Esophagus squamous epithelium (tissue), 4 donors: ENCODE measurements around the gene SETD4.

Experiments used
- POLR2A ChIP-seq, 4 donors: fragments of 450-650 bp; IDR thresholded peaks; one replicate each; pipeline ENCODE4 v1.6.1; 2017; ENCODE audit warnings: antibody characterized with exemption in 4 of 4, mild to moderate bottlenecking in 4 of 4, moderate library complexity in 3 of 4
- TF ChIP-seq, protein P1 (sequence below), 6 experiments: fragments of 450-650 bp in 4 of 6; fragments of 200-600 bp in 2 of 6; sonication (generic) in 2 of 6; IDR thresholded peaks; one replicate each; pipeline ENCODE4 v1.5.1; 2016 to 2019; ENCODE audit warnings: antibody characterized with exemption in 6 of 6, mild to moderate bottlenecking in 4 of 6, moderate library complexity in 4 of 6

DNA sequence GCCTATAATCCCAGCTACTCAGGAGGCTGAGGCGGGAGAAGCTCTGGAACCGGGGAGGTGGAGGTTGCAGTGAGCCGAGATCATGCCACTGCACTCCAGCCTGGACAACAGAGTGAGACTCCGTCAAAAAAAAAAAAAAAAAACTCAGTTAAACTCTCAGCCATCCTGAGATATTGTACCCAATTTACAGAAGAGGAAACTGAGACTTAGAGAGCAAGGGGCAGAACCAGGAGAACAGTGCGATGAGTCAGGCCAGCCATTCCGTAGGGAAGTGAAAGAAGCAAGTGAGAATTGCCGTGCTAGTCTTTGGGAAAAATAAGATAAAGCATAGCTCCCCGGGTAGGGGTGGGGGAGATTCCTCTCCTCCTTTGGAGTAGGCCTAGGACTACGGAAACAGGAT lies 69.7 kb downstream of the SETD4 start:
- TF ChIP-seq, protein P1, sequence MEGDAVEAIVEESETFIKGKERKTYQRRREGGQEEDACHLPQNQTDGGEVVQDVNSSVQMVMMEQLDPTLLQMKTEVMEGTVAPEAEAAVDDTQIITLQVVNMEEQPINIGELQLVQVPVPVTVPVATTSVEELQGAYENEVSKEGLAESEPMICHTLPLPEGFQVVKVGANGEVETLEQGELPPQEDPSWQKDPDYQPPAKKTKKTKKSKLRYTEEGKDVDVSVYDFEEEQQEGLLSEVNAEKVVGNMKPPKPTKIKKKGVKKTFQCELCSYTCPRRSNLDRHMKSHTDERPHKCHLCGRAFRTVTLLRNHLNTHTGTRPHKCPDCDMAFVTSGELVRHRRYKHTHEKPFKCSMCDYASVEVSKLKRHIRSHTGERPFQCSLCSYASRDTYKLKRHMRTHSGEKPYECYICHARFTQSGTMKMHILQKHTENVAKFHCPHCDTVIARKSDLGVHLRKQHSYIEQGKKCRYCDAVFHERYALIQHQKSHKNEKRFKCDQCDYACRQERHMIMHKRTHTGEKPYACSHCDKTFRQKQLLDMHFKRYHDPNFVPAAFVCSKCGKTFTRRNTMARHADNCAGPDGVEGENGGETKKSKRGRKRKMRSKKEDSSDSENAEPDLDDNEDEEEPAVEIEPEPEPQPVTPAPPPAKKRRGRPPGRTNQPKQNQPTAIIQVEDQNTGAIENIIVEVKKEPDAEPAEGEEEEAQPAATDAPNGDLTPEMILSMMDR (IDR thresholded peaks at IDR 0.05), result no peak
- no peak for TF ChIP-seq POLR2A (IDR thresholded peaks at IDR 0.05)
